GM18951 (cell line): Measurements from ENCODE around the gene CALB2.
"Not testable (repeated sequence)": the region's sequence is repeated elsewhere in the genome, so short reads cannot be mapped to it uniquely, and the experiment has no call there.

Source experiments
- POLR2A ChIP-seq: IDR thresholded peaks from 4 replicates; pipeline ENCODE4 v1.6.1; 2011; ENCODE audit warnings: mild to moderate bottlenecking; ENCODE audit not compliant: insufficient read length, insufficient read depth; ENCODE audit errors: extremely low read depth
- in situ Hi-C: fragments of 300-500 bp; cut with MboI; formaldehyde crosslinking; loops from one replicate; pipeline ENCODE4 v1.12.0; 2022; ENCODE audit warnings: low sequenced_read_pairs, mixed read lengths, inconsistent platforms; ENCODE audit not compliant: unreplicated experiment

Gene CALB2

DNA sequence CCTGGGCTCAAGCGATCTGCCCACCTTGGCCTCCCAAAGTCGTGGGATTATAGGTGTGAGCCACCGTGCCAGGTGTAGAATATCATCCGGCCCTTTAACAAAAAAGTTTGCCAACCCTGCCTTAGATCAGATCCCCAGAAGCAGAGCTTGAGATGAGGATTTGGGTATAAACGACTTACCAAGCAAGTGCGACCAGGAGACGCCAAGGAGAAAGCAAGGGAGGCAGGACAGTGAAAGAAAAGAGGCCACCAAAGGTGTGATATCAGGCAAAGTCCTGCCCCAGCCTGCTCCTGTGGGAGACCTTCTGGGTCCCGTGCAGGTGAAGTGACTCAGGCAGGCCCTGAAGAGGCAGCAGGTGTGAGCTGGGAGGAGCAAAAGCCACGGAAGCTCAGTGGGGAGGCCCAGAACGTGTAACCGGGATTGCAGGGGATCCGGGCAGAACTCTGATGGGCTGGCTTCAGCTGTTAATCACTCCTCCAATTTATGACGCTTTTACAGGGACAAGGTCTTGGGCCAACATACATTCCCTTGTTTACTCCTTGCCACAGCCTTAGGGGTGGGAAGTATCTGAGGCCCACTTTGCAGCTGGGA, 14.1 kb upstream of the CALB2 start:
- TF ChIP-seq POLR2A, result no peak
- in situ Hi-C loops, result no loop called here

DNA sequence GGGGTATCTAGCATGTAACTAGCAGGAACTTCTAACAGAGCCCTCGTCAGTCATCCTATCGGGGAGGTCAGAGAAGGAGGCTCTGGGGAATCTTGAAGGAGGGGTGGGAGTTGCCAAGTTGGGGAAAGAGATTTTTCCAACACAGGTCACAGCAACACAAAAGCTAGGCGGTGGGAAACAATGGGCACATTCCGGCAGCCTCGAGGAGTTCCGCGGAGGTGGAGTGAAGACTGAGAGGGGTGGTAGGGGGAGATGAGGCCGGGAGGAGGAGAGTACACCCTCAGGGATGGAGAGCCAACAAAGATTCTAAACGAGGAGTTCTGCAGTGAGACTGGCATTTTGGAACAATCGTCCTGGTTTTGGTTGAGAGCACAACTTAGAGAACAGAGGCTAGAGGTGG, 13.5 kb upstream of the CALB2 start:
- in situ Hi-C loops, result no loop called here
- TF ChIP-seq POLR2A, result no peak

GRCh38 chr16:71347146-71347545, 11.4 kb upstream of the CALB2 start:
- in situ Hi-C loops, result no loop called here
- no peak for TF ChIP-seq POLR2A

DNA sequence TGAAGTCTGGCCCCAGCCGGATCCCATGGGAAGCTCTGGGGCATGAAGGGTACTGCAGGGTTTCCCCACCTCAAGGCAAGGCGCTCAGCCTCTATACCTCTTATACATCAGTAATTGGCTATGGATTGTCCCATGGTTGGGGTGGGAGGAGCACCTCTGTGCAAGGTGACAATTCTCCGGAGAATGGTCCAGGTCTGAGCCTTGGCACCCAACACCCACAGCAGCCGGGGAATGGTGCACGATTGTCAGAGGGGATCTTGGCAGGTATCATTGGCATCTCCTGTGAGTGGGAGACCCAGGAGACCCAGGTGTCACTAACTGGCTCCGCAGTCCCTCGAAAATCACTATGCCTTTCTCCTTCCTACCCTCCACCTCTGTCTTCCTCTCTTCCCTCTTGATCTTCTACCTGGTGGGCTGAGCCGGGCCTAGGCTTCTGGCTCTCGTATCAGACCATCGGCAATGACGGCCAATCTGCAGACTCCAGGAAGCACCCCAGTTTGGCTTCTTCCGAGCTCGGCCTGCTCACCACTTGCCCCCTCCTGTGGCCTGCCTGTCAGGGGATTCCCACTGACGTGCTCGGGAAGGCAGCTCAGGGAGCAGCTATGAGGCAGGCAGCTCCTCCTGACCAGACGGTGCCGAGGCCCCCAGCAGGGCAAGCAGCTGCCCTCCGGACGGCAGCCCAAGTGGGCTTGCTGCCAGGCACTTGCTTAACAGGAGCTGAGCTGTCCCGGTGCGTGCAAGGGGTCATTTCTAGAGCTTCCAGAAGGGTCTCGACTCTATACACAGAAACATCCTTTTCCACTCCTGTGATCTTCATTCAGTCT, 10.0 kb upstream of the CALB2 start:
- no peak for TF ChIP-seq POLR2A
- in situ Hi-C loops, result no loop called here

DNA sequence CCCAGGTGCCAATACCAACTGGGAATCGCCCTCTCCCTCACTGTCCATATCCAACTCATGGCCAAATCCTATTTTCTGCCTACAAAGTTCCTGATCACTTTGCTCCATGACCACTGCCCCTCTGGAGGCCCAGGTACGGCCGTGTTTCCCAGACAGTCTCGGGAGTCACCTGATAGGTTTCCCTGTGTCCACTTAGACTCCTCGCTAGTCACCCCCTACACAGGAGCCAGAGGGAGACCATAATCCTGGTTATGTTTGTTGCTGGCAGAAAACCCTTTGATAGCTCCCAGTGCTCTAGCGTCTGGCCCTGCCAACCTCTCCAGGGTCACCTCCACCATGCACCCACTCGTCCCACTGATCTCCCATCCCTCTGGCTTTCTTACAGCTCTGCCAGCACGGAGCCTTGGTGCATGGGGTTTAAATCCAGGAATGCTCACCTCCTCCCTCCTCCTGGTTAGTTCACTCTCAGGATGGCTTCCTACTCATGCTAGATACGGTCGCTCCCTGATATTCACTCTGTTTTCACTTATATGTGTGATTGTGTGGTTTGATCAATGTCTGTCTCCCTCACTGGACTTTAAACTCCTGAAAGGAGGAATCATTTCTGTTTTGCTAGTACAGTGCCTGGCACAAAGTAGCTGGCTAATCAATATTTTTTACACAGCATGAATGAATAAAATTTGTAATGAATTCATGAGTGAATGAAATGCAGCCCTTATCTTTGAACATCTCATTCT, 7.5 kb upstream of the CALB2 start:
- TF ChIP-seq POLR2A, result no peak
- in situ Hi-C loops, result no loop called here

DNA sequence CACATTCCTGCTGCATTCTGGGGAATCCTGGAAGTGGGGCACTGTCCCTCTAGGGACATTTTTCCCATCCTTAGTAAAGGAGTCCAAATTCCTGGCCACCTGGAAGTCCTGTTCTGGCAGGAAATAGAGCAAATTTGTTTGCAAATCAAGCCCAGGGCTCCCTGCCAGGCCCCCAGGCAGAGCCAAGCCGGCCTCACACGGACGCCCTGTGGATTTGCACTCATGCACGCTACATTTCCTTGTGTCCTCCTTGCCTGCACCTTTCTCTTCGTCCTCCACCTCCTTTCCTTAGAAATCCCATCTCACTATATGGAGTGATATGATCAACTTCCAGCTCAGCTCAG, 7.0 kb upstream of the CALB2 start:
- in situ Hi-C loops, result no loop called here
- TF ChIP-seq POLR2A, result no peak

GRCh38 chr16:71352466-71352865, 6.1 kb upstream of the CALB2 start:
- no peak for TF ChIP-seq POLR2A
- in situ Hi-C loops, result no loop called here

GRCh38 chr16:71352963-71353460, 5.5 kb upstream of the CALB2 start:
- TF ChIP-seq POLR2A, result no peak
- in situ Hi-C loops, result no loop called here

GRCh38 chr16:71353736-71354135, 4.8 kb upstream of the CALB2 start:
- in situ Hi-C loops, result no loop called here
- TF ChIP-seq POLR2A, result no peak

DNA sequence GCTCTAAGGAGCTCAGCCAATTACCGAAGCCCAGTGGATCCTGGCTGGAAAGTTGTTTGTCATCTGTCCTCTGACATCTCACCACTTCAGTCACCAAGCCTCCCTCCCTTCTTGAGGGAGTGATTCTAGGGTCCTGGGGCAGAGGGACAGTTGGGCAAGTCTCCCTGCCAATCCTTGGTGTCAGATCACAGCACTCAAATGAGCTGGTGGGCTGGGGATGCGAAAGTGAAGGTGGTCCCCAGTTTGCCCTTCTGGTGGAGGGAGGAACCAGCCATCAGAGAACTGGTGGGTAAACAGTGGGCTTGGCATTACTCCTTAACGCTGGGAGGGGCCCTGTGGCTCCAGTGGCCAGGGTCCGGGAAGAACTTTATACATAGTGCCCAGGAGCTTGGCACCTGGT, 4.4 kb upstream of the CALB2 start:
- in situ Hi-C loops, result no loop called here
- no peak for TF ChIP-seq POLR2A

- TF ChIP-seq POLR2A, result no peak
- in situ Hi-C loops, result no loop called here
Observed at GRCh38 chr16:71356051-71356740, 2.3 kb upstream of the CALB2 start.

DNA sequence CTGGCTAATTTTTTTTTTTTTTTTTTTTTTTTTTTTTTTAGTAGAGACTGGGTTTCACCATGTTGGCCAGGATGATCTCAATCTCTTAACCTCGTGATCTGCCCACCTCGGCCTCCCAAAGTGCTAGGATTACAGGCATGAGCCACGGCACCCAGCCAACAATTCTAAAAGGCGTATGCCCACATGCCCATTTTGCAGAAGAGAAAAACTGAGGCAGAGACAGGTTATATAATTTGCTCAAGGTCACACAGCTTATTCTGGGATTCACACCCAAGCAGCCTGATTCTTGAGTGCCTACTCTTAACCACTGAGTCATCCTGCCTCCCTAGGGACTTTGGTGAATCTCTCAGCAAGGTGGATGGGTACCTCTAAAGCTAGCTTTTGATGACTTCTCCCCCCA, 1.6 kb upstream of the CALB2 start:
- in situ Hi-C loops, result not testable (repeated sequence)

DNA sequence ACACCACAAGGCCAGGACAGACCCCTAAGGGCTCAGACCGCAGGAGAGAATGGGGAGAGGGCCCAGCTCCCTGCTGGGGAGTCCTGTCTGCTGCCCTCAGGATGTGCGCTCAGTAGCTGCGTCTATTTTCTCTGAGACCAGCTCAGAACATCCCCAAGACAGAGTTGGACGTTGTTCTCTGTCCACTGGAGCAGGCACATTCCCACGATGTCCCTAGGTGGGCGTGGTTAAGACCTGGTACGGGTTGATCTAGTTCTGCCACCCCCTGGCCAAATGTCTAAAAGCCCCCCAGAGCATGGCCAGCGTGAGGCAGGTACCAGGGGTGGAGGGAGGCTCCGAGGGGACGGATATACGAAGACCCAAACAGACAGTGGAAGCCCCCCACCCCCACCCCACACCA, 842 bp upstream of the CALB2 start:
- in situ Hi-C loops, result no loop called here
- no peak for TF ChIP-seq POLR2A
